HepG2 (cell line): ENCODE measurements around the gene SEC24D. TPM values are rescaled to one million over a fixed set of nuclear protein-coding genes. Genes with fewer than 3 reads are reported as not detected.
A peak's percentile ranks its signal among the peaks of the same experiment; 100 is the strongest.

Source experiments
- ATAC-seq: fragments of 200-7000 bp; cut with Tn5 transposase; 3 replicates; pipeline ENCODE4 v1.9.1; 2020; ENCODE audit warnings: mild to moderate bottlenecking, moderate library complexity
- BruUV-seq: library from RNA; stranded (reverse); fragments of 400-500 nt; replicated peaks from 2 replicates; lab custom pipeline; 2021; lab: Mats Ljungman, UMichigan
- CTCF ChIA-PET: fragments of 300-600 bp; formaldehyde crosslinking; extraction: SDS; loops from one replicate; lab custom pipeline; 2021; ENCODE audit warnings: low total read pairs, inconsistent platforms, low intra/inter-chr PET ratio; lab: Yijun Ruan, JAX
- POLR2A ChIA-PET: fragments of 350-600 bp; sonication (Branson Sonifier 250); formaldehyde crosslinking; loops from one replicate; lab custom pipeline; 2020; ENCODE audit warnings: antibody characterized with exemption, inconsistent platforms; lab: Yijun Ruan, JAX
- DNase-seq: peaks from one replicate; pipeline ENCODE4 v3.0.0-alpha.2; 2015; ENCODE audit warnings: low spot score
- FAIRE-seq: peaks from 3 replicates; lab custom pipeline; 2011; peaks lifted over from hg19 to GRCh38; lab: Jason Lieb, UNC
- H2AFZ ChIP-seq: one replicate; pipeline ENCODE4 v1.6.1; 2011; ENCODE audit warnings: low read length, inconsistent platforms
- H3K27ac ChIP-seq: fragments of 300-600 bp; 3 replicates; pipeline ENCODE4 v1.8.0; 2011; ENCODE audit warnings: mixed run types, mild to moderate bottlenecking, mixed read lengths, low read length, inconsistent platforms; ENCODE audit not compliant: insufficient read depth; ENCODE audit errors: extremely low read length
- H3K27me3 ChIP-seq, 2 experiments: fragments of 200-600 bp in 1 of 2; 2 replicates in 1 of 2; 3 replicates in 1 of 2; pipeline versions ENCODE4 v1.6.0 to v1.8.0; 2011; ENCODE audit warnings: low read length in 2 of 2, mild to moderate bottlenecking in 2 of 2, moderate library complexity in 2 of 2, inconsistent platforms in 1 of 2; ENCODE audit not compliant: insufficient read depth in 2 of 2, control insufficient read depth in 1 of 2
- H3K36me3 ChIP-seq, 2 experiments: fragments of 200-600 bp in 1 of 2; replicated peaks in 1 of 2; 2 replicates in 1 of 2; 3 replicates in 1 of 2; pipeline versions ENCODE4 v1.5.1 to v1.8.0; 2011; ENCODE audit warnings: low read length in 2 of 2, inconsistent platforms in 1 of 2; ENCODE audit not compliant: insufficient read depth in 2 of 2, control insufficient read depth in 1 of 2
- H3K4me1 ChIP-seq: 2 replicates; pipeline ENCODE4 v1.5.1; 2012; ENCODE audit warnings: low read length, inconsistent platforms; ENCODE audit not compliant: insufficient read depth
- H3K4me2 ChIP-seq: 2 replicates; pipeline ENCODE4 v1.6.0; 2011; ENCODE audit warnings: low read depth, low read length, inconsistent platforms
- H3K4me3 ChIP-seq, 3 experiments: fragments of 200-600 bp in 1 of 3; sonication (generic), shearing (Covaris generic) in 1 of 3; replicated peaks in 1 of 3; 2 replicates each; pipeline ENCODE4 v1.5.1; 2011 to 2016; ENCODE audit warnings: low read length in 3 of 3, inconsistent platforms in 2 of 3, low read depth in 2 of 3, mild to moderate bottlenecking in 2 of 3, control low read depth in 1 of 3, mixed read lengths in 1 of 3; ENCODE audit not compliant: insufficient read depth in 1 of 3
- H3K79me2 ChIP-seq: one replicate; pipeline ENCODE4 v1.6.1; 2011; ENCODE audit warnings: low read length, inconsistent platforms; ENCODE audit not compliant: insufficient read depth
- H3K9ac ChIP-seq: 2 replicates; pipeline ENCODE4 v1.6.0; 2011; ENCODE audit warnings: mild to moderate bottlenecking, low read depth, low read length, inconsistent platforms; ENCODE audit not compliant: insufficient read depth
- H3K9me3 ChIP-seq: 2 replicates; pipeline ENCODE4 v1.5.1; 2012; ENCODE audit warnings: mild to moderate bottlenecking, low read length
- H4K20me1 ChIP-seq: 2 replicates; pipeline ENCODE4 v1.6.0; 2011; ENCODE audit warnings: inconsistent platforms, mild to moderate bottlenecking, low read length, moderate library complexity; ENCODE audit not compliant: insufficient read depth
- ATF5 ChIP-seq: sonication (generic); formaldehyde crosslinking; IDR thresholded peaks from 2 replicates; pipeline ENCODE4 v1.4.0; 2020; ENCODE audit warnings: mild to moderate bottlenecking, low read depth, missing genetic modification reagents
- HNF4G ChIP-seq, 2 experiments: sonication (generic) in 1 of 2; formaldehyde crosslinking in 1 of 2; IDR thresholded peaks; 2 replicates each; pipeline versions ENCODE4 v1.4.0 to v1.6.1; 2011 to 2020; ENCODE audit warnings: borderline replicate concordance in 2 of 2, low read depth in 2 of 2, mild to moderate bottlenecking in 2 of 2, low read length in 1 of 2, missing genetic modification reagents in 1 of 2, moderate library complexity in 1 of 2
- RBFOX2 ChIP-seq: fragments of 200-400 bp; formaldehyde crosslinking; IDR thresholded peaks from 2 replicates; pipeline ENCODE4 v1.6.1; 2017; ENCODE audit warnings: low read depth, mild to moderate bottlenecking, low read length
- SMC3 ChIP-seq: IDR thresholded peaks from 2 replicates; pipeline ENCODE4 v1.6.1; 2011; ENCODE audit warnings: low read length, improper control_type of control experiment
- WGBS: methylation state at CpG from one replicate; pipeline ENCODE4 v1.1.6; 2017; ENCODE audit warnings: low lambda C conversion rate; 5-methylcytosine and 5-hydroxymethylcytosine counted together
- in situ Hi-C: cut with HindIII; loops from 2 replicates; pipeline ENCODE4 v1.10.0; 2017; ENCODE audit warnings: low pct_unique_long_range_greater_than_20kb; ENCODE audit not compliant: extremely low pct_ligation_motif_present
- intact Hi-C: fragments of 100-400 bp; cut with micrococcal nuclease; formaldehyde crosslinking; loops from one replicate; pipeline ENCODE4 v1.10.0; 2022; ENCODE audit not compliant: unreplicated experiment
- polyA plus RNA-seq, 8 experiments: library from polyadenylated mRNA; depleted of rRNA in 3 of 8; stranded (reverse) in 7 of 8; unstranded in 1 of 8; fragments of >200 nt; fragmentation: Illumina TruSeq in 4 of 8; extraction: Trizol in 4 of 8; gene quantifications; 2 replicates each; pipeline versions ENCODE4 v1.2.1 to v1.2.3, GENCODE V29; 2011 to 2016; ENCODE audit warnings: low read depth in 4 of 8, missing spikeins in 1 of 8, mixed read lengths in 1 of 8; ENCODE audit not compliant: insufficient read depth in 1 of 8
- total RNA-seq, 5 experiments: library from RNA; depleted of rRNA; stranded (reverse); fragments of >200 nt; fragmentation: Illumina TruSeq; extraction: Trizol; gene quantifications; 2 replicates each; pipeline ENCODE4 v1.2.3, GENCODE V29; 2016; ENCODE audit warnings: low read depth in 1 of 5
- TF ChIP-seq, protein P1 (sequence below): IDR thresholded peaks from 2 replicates; pipeline ENCODE4 v1.6.1; 2016; ENCODE audit warnings: low read depth, borderline replicate concordance
- TF ChIP-seq, protein P2 (sequence below): sonication (generic); formaldehyde crosslinking; IDR thresholded peaks from 2 replicates; pipeline ENCODE4 v1.8.0; 2022; ENCODE audit warnings: mild to moderate bottlenecking, missing genetic modification reagents, moderate library complexity

The SEC24D gene
- total and polyA plus RNA-seq, 2 of the 13 experiments (the other 11 are each of a cell fraction or from before 2014, with no cell fraction given): 30.0 to 51.1 TPM

- in situ Hi-C loops: no loop called here
- peaks cover 52% of the 10 kb centered on the region for H3K4me1 ChIP-seq
- FAIRE-seq: no peak
- peak overlapping the region in 2 of 3 experiments; percentile 91 to 96; a peak in 2 of 6 replicates for H3K4me3 ChIP-seq
- ChIA-PET POLR2A (interaction anchor here (1.5 kb wide), 1 partner anchor 620 kb away, joined by 3 read pairs; no protein-coding TSS in a partner anchor), CTCF (no interaction called here)
- TF ChIP-seq, protein P1, sequence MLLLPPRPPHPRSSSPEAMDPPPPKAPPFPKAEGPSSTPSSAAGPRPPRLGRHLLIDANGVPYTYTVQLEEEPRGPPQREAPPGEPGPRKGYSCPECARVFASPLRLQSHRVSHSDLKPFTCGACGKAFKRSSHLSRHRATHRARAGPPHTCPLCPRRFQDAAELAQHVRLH (CRISPR knock-in tag): no peak
- TF ChIP-seq ATF5 (CRISPR knock-in tag) (no peak), SMC3 (no peak), HNF4G (IDR thresholded peaks at IDR 0.05; ENCODE audit: borderline replicate concordance, low read depth, low read length) (no peak), HNF4G (CRISPR knock-in tag; IDR thresholded peaks at IDR 0.05; ENCODE audit: borderline replicate concordance, low read depth) (no peak), RBFOX2 (peak; percentile 7; the same call in 1 of the 2 replicates)
- TF ChIP-seq, protein P2, sequence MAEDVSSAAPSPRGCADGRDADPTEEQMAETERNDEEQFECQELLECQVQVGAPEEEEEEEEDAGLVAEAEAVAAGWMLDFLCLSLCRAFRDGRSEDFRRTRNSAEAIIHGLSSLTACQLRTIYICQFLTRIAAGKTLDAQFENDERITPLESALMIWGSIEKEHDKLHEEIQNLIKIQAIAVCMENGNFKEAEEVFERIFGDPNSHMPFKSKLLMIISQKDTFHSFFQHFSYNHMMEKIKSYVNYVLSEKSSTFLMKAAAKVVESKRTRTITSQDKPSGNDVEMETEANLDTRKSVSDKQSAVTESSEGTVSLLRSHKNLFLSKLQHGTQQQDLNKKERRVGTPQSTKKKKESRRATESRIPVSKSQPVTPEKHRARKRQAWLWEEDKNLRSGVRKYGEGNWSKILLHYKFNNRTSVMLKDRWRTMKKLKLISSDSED (CRISPR knock-in tag): no peak
- H3K36me3 ChIP-seq: peaks cover 0 to 26% of the 10 kb centered on the region in 2 experiments; a peak in 4 of 5 replicates
- no peak overlapping the region for H2AFZ ChIP-seq
- no peaks in the 10 kb centered on the region for H3K9me3 ChIP-seq
- no peak overlapping the region for H3K27ac ChIP-seq
- H4K20me1 ChIP-seq: peaks cover 8% of the 10 kb centered on the region; the same call in 1 of the 2 replicates
- H3K9ac ChIP-seq: peak overlapping the region; percentile 96; the same call in 1 of the 2 replicates
- peak overlapping the region; percentile 88 for H3K4me2 ChIP-seq
- intact Hi-C loops: no loop called here
- BruUV-seq: no TSS peak
- H3K27me3 ChIP-seq: no peaks in the 10 kb centered on the region; a peak in 1 of 5 replicates
- no peak for ATAC-seq
- WGBS: 72% methylated on average over 4 of the region's 4 CpGs
- H3K79me2 ChIP-seq: peaks cover 58% of the 10 kb centered on the region
- no peak for DNase-seq
These were observed 1.9 kb downstream of the SEC24D start for GRCh38 chr4:118834070-118834469.
